Ovary (tissue), 3 donors: ENCODE data around the gene GRIPAP1.

Experiments
- POLR2A ChIP-seq: fragments of 450-650 bp; IDR thresholded peaks from one replicate; pipeline ENCODE4 v1.6.1; 2017; ENCODE audit warnings: antibody characterized with exemption, mild to moderate bottlenecking, moderate library complexity
- TF ChIP-seq, protein P1 (sequence below), 3 donors: fragments of 450-650 bp in 2 of 3; fragments of 200-600 bp in 1 of 3; IDR thresholded peaks; one replicate each; pipeline versions ENCODE4 v1.5.1 to v1.8.0; 2016 to 2022; ENCODE audit warnings: antibody characterized with exemption in 3 of 3, mild to moderate bottlenecking in 1 of 3
- donor health status: DM: no; HTN: no; CAD: no.

DNA sequence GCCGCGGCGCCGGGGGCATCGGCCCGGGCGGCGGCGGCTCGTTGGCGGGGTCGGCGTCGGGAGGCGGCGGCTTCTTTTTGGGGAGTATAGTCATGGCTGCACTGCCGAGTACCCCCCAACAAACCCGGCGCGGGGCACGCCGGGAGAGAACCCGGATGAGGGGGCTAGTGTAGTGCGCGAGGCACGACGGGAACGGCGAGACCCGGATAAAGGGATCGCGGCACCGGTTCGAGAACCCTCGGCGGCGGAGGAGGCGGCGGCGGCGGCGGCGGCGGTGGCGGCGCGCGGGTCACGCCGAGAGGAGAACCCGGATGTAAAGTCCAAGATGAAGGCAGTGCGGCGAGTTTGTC is 44.6 kb downstream of the GRIPAP1 start, which contains the start of gene OTUD5:
- TF ChIP-seq, protein P1, sequence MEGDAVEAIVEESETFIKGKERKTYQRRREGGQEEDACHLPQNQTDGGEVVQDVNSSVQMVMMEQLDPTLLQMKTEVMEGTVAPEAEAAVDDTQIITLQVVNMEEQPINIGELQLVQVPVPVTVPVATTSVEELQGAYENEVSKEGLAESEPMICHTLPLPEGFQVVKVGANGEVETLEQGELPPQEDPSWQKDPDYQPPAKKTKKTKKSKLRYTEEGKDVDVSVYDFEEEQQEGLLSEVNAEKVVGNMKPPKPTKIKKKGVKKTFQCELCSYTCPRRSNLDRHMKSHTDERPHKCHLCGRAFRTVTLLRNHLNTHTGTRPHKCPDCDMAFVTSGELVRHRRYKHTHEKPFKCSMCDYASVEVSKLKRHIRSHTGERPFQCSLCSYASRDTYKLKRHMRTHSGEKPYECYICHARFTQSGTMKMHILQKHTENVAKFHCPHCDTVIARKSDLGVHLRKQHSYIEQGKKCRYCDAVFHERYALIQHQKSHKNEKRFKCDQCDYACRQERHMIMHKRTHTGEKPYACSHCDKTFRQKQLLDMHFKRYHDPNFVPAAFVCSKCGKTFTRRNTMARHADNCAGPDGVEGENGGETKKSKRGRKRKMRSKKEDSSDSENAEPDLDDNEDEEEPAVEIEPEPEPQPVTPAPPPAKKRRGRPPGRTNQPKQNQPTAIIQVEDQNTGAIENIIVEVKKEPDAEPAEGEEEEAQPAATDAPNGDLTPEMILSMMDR (IDR thresholded peaks at IDR 0.05) = no peak
- no peak for TF ChIP-seq POLR2A
